ENCODE measurements around the gene FUBP1. TPM values are rescaled to one million over a fixed set of nuclear protein-coding genes. Genes with fewer than 3 reads are reported as not detected.

FUBP1 gene
- total and polyA plus RNA-seq, 2 of the 8 experiments (the other 6 are each of a cell fraction or from before 2014, with no cell fraction given): 184 to 201 TPM

- peaks cover 0 to 5% of the 10 kb centered on the region in 2 experiments; a peak in 2 of 4 replicates for H3K79me2 ChIP-seq (ENCODE audit: control insufficient read depth in 1 of 2, insufficient read depth in 2 of 2, low read length in 2 of 2)
- H4K20me1 ChIP-seq (replicated peaks in 1 of 2; ENCODE audit: control insufficient read depth in 1 of 2, insufficient read depth in 2 of 2, low read length in 2 of 2): no peaks in the 10 kb centered on the region
- H3K4me1 ChIP-seq (replicated peaks in 1 of 4; ENCODE audit: control insufficient read depth in 3 of 4, insufficient read depth in 4 of 4, low read length in 3 of 4): peaks cover 0 to 5% (median 3%) of the 10 kb centered on the region in 4 experiments; a peak in 3 of 7 replicates
- H3K27me3 ChIP-seq (replicated peaks in 1 of 4; ENCODE audit: control insufficient read depth in 3 of 4, extremely low read depth in 1 of 4, insufficient read depth in 3 of 4, low read length in 3 of 4): no peaks in the 10 kb centered on the region
- no peak overlapping the region for H3K27ac ChIP-seq (ENCODE audit: low read depth, low read length)
- H3K56ac ChIP-seq (replicated peaks; ENCODE audit: insufficient read length, low read depth, low read length): no peak overlapping the region
- POLR2A ChIA-PET (ENCODE audit: partially characterized antibody): interaction anchor here (1.0 to 8.6 kb wide), 4 partner anchors 12 to 28 kb away, joined by 3 to 180 read pairs (median 28); partner anchors contain the start of gene FUBP1
- no peak overlapping the region for H4K8ac ChIP-seq (ENCODE audit: extremely low read depth, insufficient read depth, low read length)
- no peak overlapping the region for H3K4me3 ChIP-seq (ENCODE audit: extremely low read depth in 1 of 4, insufficient read depth in 2 of 4, low read depth in 3 of 4, low read length in 4 of 4)
- no peaks in the 10 kb centered on the region for H3K9me3 ChIP-seq (ENCODE audit: insufficient read depth in 2 of 2, low read depth in 1 of 2, low read length in 1 of 2)
- H3K4me2 ChIP-seq (ENCODE audit: insufficient read depth in 1 of 2, low read depth in 2 of 2, low read length in 2 of 2): no peak overlapping the region
- no peak overlapping the region for H4K5ac ChIP-seq (ENCODE audit: insufficient read length, low read depth, low read length)
- no peak for TF ChIP-seq CTCF (IDR thresholded peaks at IDR 0.05; ENCODE audit: control extremely low read depth in 1 of 3, insufficient read depth in 1 of 3, low read depth in 1 of 3, low read length in 3 of 3)
- no peak for TF ChIP-seq RAD21 (IDR thresholded peaks at IDR 0.05 in 1 of 2, conservative IDR thresholded peaks at IDR 0.05 in 1 of 2; ENCODE audit: low read depth in 2 of 2, low read length in 2 of 2)
- no peak for TF ChIP-seq CBX8 (IDR thresholded peaks at IDR 0.05; ENCODE audit: borderline replicate concordance, low read depth, low read length)
- TF ChIP-seq HDAC6 (IDR thresholded peaks at IDR 0.05; ENCODE audit: low read depth, low read length): no peak
- no peak for TF ChIP-seq ZNF274 (IDR thresholded peaks at IDR 0.05; ENCODE audit: borderline replicate concordance, extremely low read depth, low read length)
- no peak for TF ChIP-seq PHF8 (conservative IDR thresholded peaks at IDR 0.05; ENCODE audit: low read depth, low read length)
- no peak for TF ChIP-seq CHD1 (IDR thresholded peaks at IDR 0.05; ENCODE audit: low read depth, low read length)
- no peaks in the 10 kb centered on the region for H3K79me1 ChIP-seq (ENCODE audit: low read depth, low read length)
- 0 out of 2 replicates have a peak, but pooled peaks cover 2% of the 10 kb centered on the region for H3K23me2 ChIP-seq (ENCODE audit: low read depth, low read length)
- no peak overlapping the region for H3K23ac ChIP-seq (ENCODE audit: insufficient read length)
- H2BK20ac ChIP-seq (ENCODE audit: low read length): no peak overlapping the region
- no peak overlapping the region for H3K18ac ChIP-seq (ENCODE audit: extremely low read depth, low read length)
- H3K36me3 ChIP-seq (ENCODE audit: control insufficient read depth in 2 of 4, insufficient read depth in 4 of 4, low read length in 3 of 4): no peaks in the 10 kb centered on the region
- H2BK12ac ChIP-seq (ENCODE audit: low read depth, low read length): no peak overlapping the region
- H2BK15ac ChIP-seq (ENCODE audit: low read length): no peak overlapping the region
- FAIRE-seq (no peak), DNase-seq (ENCODE audit: low read depth in 1 of 2, low spot score in 2 of 2) (no peak)
- no peak overlapping the region for H4K91ac ChIP-seq (replicated peaks; ENCODE audit: insufficient read length, low read length)
- H2BK5ac ChIP-seq (ENCODE audit: low read depth, low read length): no peak overlapping the region
- CTCF ChIA-PET (ENCODE audit: partially characterized antibody): interaction anchor here (0.7 to 2.9 kb wide), 3 partner anchors 21 to 121 kb away, joined by 3 to 15 read pairs (median 3); no protein-coding TSS in a partner anchor
- no peak overlapping the region for H3K9ac ChIP-seq (replicated peaks in 1 of 4; ENCODE audit: extremely low read depth in 1 of 4, low read depth in 3 of 4, low read length in 3 of 4)
- no peak overlapping the region for H3K14ac ChIP-seq (ENCODE audit: insufficient read length)
- no peak overlapping the region for H2AFZ ChIP-seq (ENCODE audit: low read length)
- H2BK120ac ChIP-seq (replicated peaks; ENCODE audit: low read depth, low read length): no peak overlapping the region
- no peak overlapping the region for H2AK5ac ChIP-seq (ENCODE audit: low read depth, low read length)
- no peak overlapping the region for H3K4ac ChIP-seq (replicated peaks; ENCODE audit: insufficient read length, low read depth, low read length)
Measured at GRCh38 chr1:78006521-78006920, 27.6 kb upstream of the FUBP1 start.

Data from H1 (cell line).